CD14-positive monocyte (primary cell): ENCODE data around the gene ELANE. TPM values are rescaled to one million over a fixed set of nuclear protein-coding genes. Genes with fewer than 3 reads are reported as not detected.

Experiments used
- DNase-seq, 3 donors: peaks; one replicate each; pipeline ENCODE4 v3.0.0-alpha.2; 2011 to 2022
- H2AFZ ChIP-seq: 2 replicates; pipeline ENCODE4 v1.6.0; 2012; ENCODE audit warnings: mild to moderate bottlenecking, low read depth, low read length, inconsistent platforms; ENCODE audit not compliant: insufficient read depth, poor library complexity, severe bottlenecking
- H3K27ac ChIP-seq, 2 donors: 1 replicate in 1 of 2; 2 replicates in 1 of 2; pipeline ENCODE4 v1.5.1; 2012 to 2013; ENCODE audit warnings: low read length in 2 of 2, control low read depth in 1 of 2, inconsistent platforms in 1 of 2, low read depth in 1 of 2, mild to moderate bottlenecking in 1 of 2
- H3K27me3 ChIP-seq, 2 donors: one replicate each; pipeline versions ENCODE4 v1.6.0 to v1.6.1; 2011 to 2013; ENCODE audit warnings: low read length in 2 of 2; ENCODE audit not compliant: control insufficient read depth in 2 of 2, insufficient read depth in 2 of 2
- H3K36me3 ChIP-seq, 2 donors: replicated peaks in 1 of 2; 1 replicate in 1 of 2; 2 replicates in 1 of 2; pipeline versions ENCODE4 v1.5.1 to v1.6.1; 2012 to 2013; ENCODE audit warnings: low read length in 2 of 2, control low read depth in 1 of 2, inconsistent platforms in 1 of 2, mild to moderate bottlenecking in 1 of 2; ENCODE audit not compliant: insufficient read depth in 2 of 2, control insufficient read depth in 1 of 2
- H3K4me1 ChIP-seq, 2 donors: 1 replicate in 1 of 2; 2 replicates in 1 of 2; pipeline versions ENCODE4 v1.5.1 to v1.6.1; 2012 to 2013; ENCODE audit warnings: low read length in 2 of 2, control low read depth in 1 of 2, inconsistent platforms in 1 of 2, mild to moderate bottlenecking in 1 of 2, moderate library complexity in 1 of 2; ENCODE audit not compliant: insufficient read depth in 2 of 2, control insufficient read depth in 1 of 2
- H3K4me2 ChIP-seq: replicated peaks from 2 replicates; pipeline ENCODE3; 2012; ENCODE audit warnings: low read length, moderate library complexity, mild to moderate bottlenecking; ENCODE audit not compliant: poor library complexity, severe bottlenecking; ENCODE audit errors: extremely low read depth
- H3K4me3 ChIP-seq, 3 experiments: fragments of 200-600 bp in 1 of 3; sonication (generic) in 1 of 3; replicated peaks in 1 of 3; 1 replicate in 2 of 3; 2 replicates in 1 of 3; pipeline ENCODE4 v1.5.1; 2011 to 2013; ENCODE audit warnings: low read length in 3 of 3, mild to moderate bottlenecking in 3 of 3, control low read depth in 2 of 3, low read depth in 2 of 3, inconsistent platforms in 1 of 3, moderate library complexity in 1 of 3
- H3K79me2 ChIP-seq: 2 replicates; pipeline ENCODE4 v1.6.0; 2012; ENCODE audit warnings: mild to moderate bottlenecking, control low read depth, inconsistent platforms, low read length, moderate library complexity; ENCODE audit not compliant: insufficient read depth
- H3K9ac ChIP-seq: 2 replicates; pipeline ENCODE4 v1.6.0; 2017; ENCODE audit warnings: low read length, mild to moderate bottlenecking; ENCODE audit not compliant: insufficient read depth, poor library complexity, severe bottlenecking
- H3K9me3 ChIP-seq, 2 donors: replicated peaks in 1 of 2; 1 replicate in 1 of 2; 2 replicates in 1 of 2; pipeline versions ENCODE4 v1.5.1 to v1.6.1; 2012 to 2013; ENCODE audit warnings: low read length in 2 of 2, control low read depth in 1 of 2; ENCODE audit not compliant: control insufficient read depth in 1 of 2, insufficient read depth in 1 of 2
- H4K20me1 ChIP-seq: 2 replicates; pipeline ENCODE4 v1.6.0; 2012; ENCODE audit warnings: mild to moderate bottlenecking, low read length, control low read depth, moderate library complexity; ENCODE audit not compliant: insufficient read depth
- H3K27ac Mint-ChIP-seq, 7 donors: one replicate each; pipeline ENCODE4 v1.8.0; 2020; ENCODE audit warnings: mild to moderate bottlenecking in 7 of 7, mixed read lengths in 7 of 7, moderate library complexity in 6 of 7, inconsistent platforms in 2 of 7
- H3K27me3 Mint-ChIP-seq, 3 donors: one replicate each; pipeline ENCODE4 v1.8.0; 2021 to 2022; ENCODE audit warnings: low read depth in 3 of 3, mild to moderate bottlenecking in 3 of 3, mixed read lengths in 3 of 3, moderate library complexity in 3 of 3, inconsistent platforms in 1 of 3
- H3K36me3 Mint-ChIP-seq, 2 donors: one replicate each; pipeline ENCODE4 v1.8.0; 2020; ENCODE audit warnings: mixed read lengths in 2 of 2, inconsistent platforms in 1 of 2, mild to moderate bottlenecking in 1 of 2
- H3K4me1 Mint-ChIP-seq: one replicate; pipeline ENCODE4 v1.8.0; 2020; ENCODE audit warnings: mild to moderate bottlenecking, mixed read lengths
- H3K4me3 Mint-ChIP-seq, 2 donors: one replicate each; pipeline ENCODE4 v1.8.0; 2020; ENCODE audit warnings: mild to moderate bottlenecking in 2 of 2, mixed read lengths in 2 of 2, moderate library complexity in 1 of 2
- H3K9me3 Mint-ChIP-seq, 7 donors: one replicate each; pipeline ENCODE4 v1.8.0; 2020 to 2022; ENCODE audit warnings: mixed read lengths in 7 of 7, mild to moderate bottlenecking in 6 of 7, moderate library complexity in 6 of 7, inconsistent platforms in 2 of 7
- WGBS: methylation state at CpG from one replicate; pipeline ENCODE4 v1.1.5; 2013; ENCODE audit warnings: missing lambda C conversion rate; ENCODE audit not compliant: insufficient coverage; 5-methylcytosine and 5-hydroxymethylcytosine counted together
- intact Hi-C, 2 donors: fragments of 100-400 bp; cut with micrococcal nuclease; formaldehyde crosslinking; loops; one replicate each; pipeline versions ENCODE4 v1.15.0 to v1.15.1; 2023
- polyA plus RNA-seq, 3 donors: library from polyadenylated mRNA; depleted of rRNA in 1 of 3; unstranded in 2 of 3; stranded (reverse) in 1 of 3; fragments of 300-500 nt in 2 of 3; fragments of >200 nt in 1 of 3; fragmentation: Illumina TruSeq in 2 of 3; gene quantifications; 1 replicate in 2 of 3; 2 replicates in 1 of 3; pipeline ENCODE4 v1.2.3, GENCODE V29; 2012 to 2021
- TF ChIP-seq, protein P1 (sequence below): fragments of 200-600 bp; IDR thresholded peaks from one replicate; pipeline ENCODE4 v1.8.0; 2022; ENCODE audit warnings: antibody characterized with exemption, mild to moderate bottlenecking

The ELANE gene
- polyA plus RNA-seq, 3 donors, result 0.61 to 2.0 (median 1.3) TPM

DNA sequence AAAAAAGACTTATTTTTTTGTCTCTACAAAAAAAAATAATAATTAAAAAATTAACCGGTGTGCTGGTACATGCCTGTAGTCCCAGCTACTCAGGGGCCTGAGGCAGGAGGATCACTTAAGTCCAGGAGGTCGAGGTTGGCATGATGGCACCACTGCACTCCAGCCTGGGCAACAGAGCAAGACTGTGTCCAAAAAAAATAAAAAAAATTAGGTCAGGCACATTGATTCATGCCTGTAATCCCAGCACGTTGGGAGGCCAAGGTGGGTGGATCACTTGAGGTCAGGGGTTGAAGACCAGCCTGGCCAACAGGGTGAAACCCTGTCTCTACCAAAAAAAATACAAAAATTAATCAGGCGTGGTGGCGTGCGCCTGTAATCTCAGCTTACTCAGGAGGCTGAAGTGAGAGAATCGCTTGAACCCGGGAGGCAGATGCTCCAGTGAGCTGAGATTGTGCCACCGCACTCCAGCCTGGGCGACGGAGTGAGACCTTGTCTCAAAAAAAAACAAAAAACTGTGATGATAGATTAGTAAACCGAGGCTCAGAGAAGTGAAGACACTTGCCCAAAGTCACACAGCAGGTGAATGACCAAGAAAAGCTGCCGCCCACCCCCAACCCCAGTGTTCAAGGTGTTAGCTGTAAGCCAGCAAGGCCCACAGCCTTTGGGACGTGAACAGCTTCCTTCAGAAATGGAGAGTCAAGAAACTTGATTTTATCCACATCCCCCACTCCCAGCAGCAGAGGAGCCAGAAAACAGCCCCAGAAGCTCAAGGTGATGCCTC, 50.5 kb downstream of the ELANE start:
- Mint-ChIP-seq H3K36me3 (peaks cover 31 to 70% of the 10 kb centered on the region in 2 donors), H3K4me3 (no peak overlapping the region), H3K27ac (no peak overlapping the region), H3K4me1 (peaks cover 14% of the 10 kb centered on the region), H3K27me3 (peaks cover 0 to 3% (median 0%) of the 10 kb centered on the region in 3 donors), H3K9me3 (no peaks in the 10 kb centered on the region)
- H3K4me2 ChIP-seq, result no peak overlapping the region
- no peak for DNase-seq
- peaks cover 86% of the 10 kb centered on the region for H4K20me1 ChIP-seq
- H3K4me3 ChIP-seq, result no peak overlapping the region
- peaks cover 25 to 35% of the 10 kb centered on the region in 2 donors for H3K36me3 ChIP-seq
- no peaks in the 10 kb centered on the region for H3K9me3 ChIP-seq
- H3K27me3 ChIP-seq, result no peaks in the 10 kb centered on the region
- WGBS, result 100% methylated on average over 8 of the region's 14 CpGs
- no peak overlapping the region for H2AFZ ChIP-seq
- no peak overlapping the region for H3K9ac ChIP-seq
- TF ChIP-seq, protein P1, sequence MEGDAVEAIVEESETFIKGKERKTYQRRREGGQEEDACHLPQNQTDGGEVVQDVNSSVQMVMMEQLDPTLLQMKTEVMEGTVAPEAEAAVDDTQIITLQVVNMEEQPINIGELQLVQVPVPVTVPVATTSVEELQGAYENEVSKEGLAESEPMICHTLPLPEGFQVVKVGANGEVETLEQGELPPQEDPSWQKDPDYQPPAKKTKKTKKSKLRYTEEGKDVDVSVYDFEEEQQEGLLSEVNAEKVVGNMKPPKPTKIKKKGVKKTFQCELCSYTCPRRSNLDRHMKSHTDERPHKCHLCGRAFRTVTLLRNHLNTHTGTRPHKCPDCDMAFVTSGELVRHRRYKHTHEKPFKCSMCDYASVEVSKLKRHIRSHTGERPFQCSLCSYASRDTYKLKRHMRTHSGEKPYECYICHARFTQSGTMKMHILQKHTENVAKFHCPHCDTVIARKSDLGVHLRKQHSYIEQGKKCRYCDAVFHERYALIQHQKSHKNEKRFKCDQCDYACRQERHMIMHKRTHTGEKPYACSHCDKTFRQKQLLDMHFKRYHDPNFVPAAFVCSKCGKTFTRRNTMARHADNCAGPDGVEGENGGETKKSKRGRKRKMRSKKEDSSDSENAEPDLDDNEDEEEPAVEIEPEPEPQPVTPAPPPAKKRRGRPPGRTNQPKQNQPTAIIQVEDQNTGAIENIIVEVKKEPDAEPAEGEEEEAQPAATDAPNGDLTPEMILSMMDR, result no peak
- intact Hi-C loops, result no loop called here
- H3K4me1 ChIP-seq, result peaks cover 9 to 10% of the 10 kb centered on the region in 2 donors
- peaks cover 40% of the 10 kb centered on the region for H3K79me2 ChIP-seq
- no peak overlapping the region for H3K27ac ChIP-seq

DNA sequence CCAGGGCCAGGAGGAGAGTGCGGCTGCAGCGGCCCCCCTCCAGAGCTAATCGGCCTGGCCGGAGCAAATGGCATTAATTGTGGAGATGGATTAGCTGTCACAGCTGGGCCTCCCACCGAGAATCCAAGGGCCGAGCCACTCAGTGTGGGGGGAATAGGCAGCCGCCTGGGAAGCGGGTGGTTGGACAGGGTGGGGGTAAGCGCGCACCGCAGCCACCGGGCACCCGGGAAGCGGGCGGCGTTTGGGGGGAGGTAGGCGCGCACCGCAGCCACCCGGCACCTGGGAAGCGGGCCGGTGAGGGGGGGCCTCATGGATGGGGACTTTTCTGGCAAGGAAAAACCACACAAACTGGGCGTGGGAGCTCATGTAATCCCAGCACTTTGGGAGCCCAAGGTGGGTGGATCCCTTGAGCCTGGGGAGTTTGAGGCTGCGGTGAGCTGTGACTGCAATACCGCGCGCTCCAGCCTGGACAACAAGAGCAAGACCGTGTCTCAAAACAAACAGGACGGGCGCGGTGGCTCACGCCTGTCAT, 51.2 kb downstream of the ELANE start:
- Histone ChIP-seq H3K4me3 (no peak overlapping the region), H3K36me3 (peaks cover 24 to 32% of the 10 kb centered on the region in 2 donors), H3K27me3 (no peaks in the 10 kb centered on the region), H2AFZ (no peak overlapping the region), H3K4me1 (peaks cover 16 to 17% of the 10 kb centered on the region in 2 donors), H3K9me3 (no peaks in the 10 kb centered on the region), H3K9ac (no peak overlapping the region), H3K27ac (no peak overlapping the region), H3K79me2 (peaks cover 46% of the 10 kb centered on the region), H4K20me1 (peaks cover 88% of the 10 kb centered on the region), H3K4me2 (no peak overlapping the region)
- WGBS, result 92% methylated on average over 21 of the region's 32 CpGs
- Mint-ChIP-seq H3K27ac (peak overlapping the region in 1 of 7 donors; percentile 60), H3K36me3 (peaks cover 28 to 65% of the 10 kb centered on the region in 2 donors), H3K4me1 (peaks cover 21% of the 10 kb centered on the region), H3K4me3 (no peak overlapping the region), H3K9me3 (no peaks in the 10 kb centered on the region), H3K27me3 (peaks cover 0 to 2% (median 0%) of the 10 kb centered on the region in 3 donors)
- DNase-seq, result no peak
- TF ChIP-seq, protein P1, result no peak
- intact Hi-C loops, result no loop called here
